ENCODE data around the gene REPIN1. TPM values are rescaled to one million over a fixed set of nuclear protein-coding genes. Genes with fewer than 3 reads are reported as not detected.

Gene REPIN1
- total RNA-seq, 4 donors from 2014 or later, result 66.8 to 143 (median 97.7) TPM

DNA sequence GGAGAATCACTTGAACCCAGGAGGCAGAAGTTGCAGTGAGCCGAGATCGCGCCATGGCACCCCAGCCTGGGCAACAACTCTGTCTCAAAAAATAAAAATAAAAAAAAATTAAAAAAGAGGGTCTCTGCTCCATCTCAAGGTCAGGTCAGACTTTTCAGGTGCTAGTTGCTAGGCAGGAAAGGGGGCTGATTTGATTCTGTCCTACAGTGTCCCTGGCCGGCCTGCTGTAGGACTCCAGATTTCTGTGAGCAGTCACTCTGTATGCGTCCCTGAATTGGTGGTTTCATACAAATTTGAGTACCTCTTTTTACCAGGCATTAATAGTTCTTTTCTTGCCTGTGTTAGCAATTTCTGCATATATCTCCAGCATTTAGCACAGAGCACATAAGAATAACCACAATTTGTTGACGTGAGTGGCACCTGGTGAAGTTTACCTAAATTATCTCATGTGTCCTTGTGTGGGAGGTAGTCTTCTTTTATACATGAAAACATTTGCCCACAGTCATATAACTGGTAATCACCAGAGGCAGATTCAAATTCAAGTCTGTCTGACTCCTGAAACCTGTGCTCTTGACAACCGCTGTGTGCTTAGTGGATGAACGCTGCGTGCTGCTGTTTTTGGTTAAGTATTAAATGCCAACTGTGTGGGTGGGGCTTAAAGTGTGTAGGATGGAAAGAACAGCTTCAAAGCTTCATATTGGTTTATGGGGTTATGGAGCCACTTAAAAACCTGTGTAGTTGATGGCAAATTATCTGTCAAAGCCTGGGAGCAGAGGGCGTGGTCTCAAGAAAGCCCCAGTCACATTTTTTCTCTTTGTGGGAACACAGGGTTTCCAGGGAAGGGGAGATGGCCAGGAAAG is 7.3 kb downstream of the REPIN1 start:
- TF ChIP-seq POLR2A (IDR thresholded peaks at IDR 0.05; ENCODE audit: low read depth), result no peak
- TF ChIP-seq, protein P1, sequence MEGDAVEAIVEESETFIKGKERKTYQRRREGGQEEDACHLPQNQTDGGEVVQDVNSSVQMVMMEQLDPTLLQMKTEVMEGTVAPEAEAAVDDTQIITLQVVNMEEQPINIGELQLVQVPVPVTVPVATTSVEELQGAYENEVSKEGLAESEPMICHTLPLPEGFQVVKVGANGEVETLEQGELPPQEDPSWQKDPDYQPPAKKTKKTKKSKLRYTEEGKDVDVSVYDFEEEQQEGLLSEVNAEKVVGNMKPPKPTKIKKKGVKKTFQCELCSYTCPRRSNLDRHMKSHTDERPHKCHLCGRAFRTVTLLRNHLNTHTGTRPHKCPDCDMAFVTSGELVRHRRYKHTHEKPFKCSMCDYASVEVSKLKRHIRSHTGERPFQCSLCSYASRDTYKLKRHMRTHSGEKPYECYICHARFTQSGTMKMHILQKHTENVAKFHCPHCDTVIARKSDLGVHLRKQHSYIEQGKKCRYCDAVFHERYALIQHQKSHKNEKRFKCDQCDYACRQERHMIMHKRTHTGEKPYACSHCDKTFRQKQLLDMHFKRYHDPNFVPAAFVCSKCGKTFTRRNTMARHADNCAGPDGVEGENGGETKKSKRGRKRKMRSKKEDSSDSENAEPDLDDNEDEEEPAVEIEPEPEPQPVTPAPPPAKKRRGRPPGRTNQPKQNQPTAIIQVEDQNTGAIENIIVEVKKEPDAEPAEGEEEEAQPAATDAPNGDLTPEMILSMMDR (IDR thresholded peaks at IDR 0.05), result no peak
- TF ChIP-seq EP300 (IDR thresholded peaks at IDR 0.05), result no peak
- no peak for TF ChIP-seq POLR2AphosphoS5 (IDR thresholded peaks at IDR 0.05)
- peak overlapping the region in 2 of 4 donors; percentile 16 to 96 for H3K27ac ChIP-seq (replicated peaks in 1 of 4)
- H3K4me3 ChIP-seq, result no peak overlapping the region
- H3K4me1 ChIP-seq, result peaks cover 40 to 54% (median 49%) of the 10 kb centered on the region in 4 donors
- intact Hi-C loops (cut with DNase I), result no loop called here
- H3K9me3 ChIP-seq, result no peaks in the 10 kb centered on the region
- peaks cover 19 to 39% (median 35%) of the 10 kb centered on the region in 4 donors for H3K36me3 ChIP-seq
- H3K27me3 ChIP-seq, result no peaks in the 10 kb centered on the region
- 94% methylated on average over 10 of the region's 10 CpGs for WGBS
- no peak for DNase-seq (ENCODE audit: extremely low spot score)

DNA sequence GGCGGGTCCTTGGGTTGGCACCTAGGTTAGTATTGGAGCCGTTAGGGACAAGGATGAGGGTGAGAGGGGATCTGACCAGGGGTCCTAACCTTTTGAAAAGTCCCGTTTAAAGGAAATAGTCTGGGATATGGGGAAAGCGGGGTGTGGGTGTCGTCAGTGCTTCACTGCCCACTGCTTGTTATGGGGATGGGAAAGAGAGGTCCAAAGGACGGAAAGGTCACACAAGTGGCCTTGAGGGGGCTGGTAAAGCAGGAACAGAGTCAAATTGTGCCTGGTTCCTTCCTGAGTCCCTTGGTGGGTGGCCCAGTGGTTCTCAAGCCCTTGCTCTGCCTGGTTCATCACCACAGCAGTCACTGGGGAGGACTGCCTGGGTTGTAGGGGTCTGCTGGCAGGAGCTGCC is 7.9 kb downstream of the REPIN1 start:
- no peak for DNase-seq (ENCODE audit: extremely low spot score)
- TF ChIP-seq, protein P1 (IDR thresholded peaks at IDR 0.05), result no peak
- TF ChIP-seq POLR2A (IDR thresholded peaks at IDR 0.05; ENCODE audit: low read depth) (no peak), POLR2AphosphoS5 (IDR thresholded peaks at IDR 0.05) (no peak), EP300 (IDR thresholded peaks at IDR 0.05) (no peak)
- 86% methylated on average over 6 of the region's 6 CpGs for WGBS
- Histone ChIP-seq H3K27ac (replicated peaks in 1 of 4) (peak overlapping the region in 3 of 4 donors; percentile 8 to 96 (median 16)), H3K4me1 (peaks cover 37 to 54% (median 48%) of the 10 kb centered on the region in 4 donors), H3K9me3 (no peaks in the 10 kb centered on the region), H3K4me3 (no peak overlapping the region), H3K27me3 (no peaks in the 10 kb centered on the region), H3K36me3 (peaks cover 14 to 32% (median 28%) of the 10 kb centered on the region in 4 donors)
- intact Hi-C loops (cut with DNase I), result no loop called here

DNA sequence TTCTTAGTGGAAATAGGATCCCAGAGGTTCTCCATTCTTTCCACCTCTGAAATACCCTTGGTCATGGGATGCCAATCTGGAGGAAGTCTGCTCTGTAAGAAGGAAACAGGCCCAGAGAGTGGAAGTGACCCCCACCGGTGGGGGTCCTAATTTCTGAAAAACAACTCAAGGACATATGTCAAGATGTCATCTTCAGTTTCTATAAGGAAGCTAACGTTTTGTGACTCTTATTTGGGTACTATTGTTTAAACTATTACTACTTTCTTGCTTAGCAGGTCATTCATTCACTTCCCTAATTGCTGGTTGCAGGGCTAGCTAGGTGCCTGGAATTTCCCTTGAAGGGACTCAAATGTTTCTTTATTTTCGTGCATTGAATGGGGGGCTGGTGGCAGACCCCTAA is 8.6 kb downstream of the REPIN1 start:
- Histone ChIP-seq H3K4me3 (no peak overlapping the region), H3K27me3 (no peaks in the 10 kb centered on the region), H3K36me3 (peaks cover 8 to 28% (median 22%) of the 10 kb centered on the region in 4 donors), H3K4me1 (peaks cover 37 to 54% (median 51%) of the 10 kb centered on the region in 4 donors), H3K27ac (replicated peaks in 1 of 4) (peak overlapping the region; percentile 28 to 96 (median 91)), H3K9me3 (no peaks in the 10 kb centered on the region)
- DNase-seq (ENCODE audit: extremely low spot score), result no peak
- intact Hi-C loops (cut with DNase I), result no loop called here
- TF ChIP-seq POLR2AphosphoS5 (IDR thresholded peaks at IDR 0.05) (no peak), EP300 (IDR thresholded peaks at IDR 0.05) (no peak), POLR2A (IDR thresholded peaks at IDR 0.05; ENCODE audit: low read depth) (no peak)
- TF ChIP-seq, protein P1 (IDR thresholded peaks at IDR 0.05), result no peak
- whole genome bisulfite sequencing, result 50% methylated on average over 3 of the region's 3 CpGs

DNA sequence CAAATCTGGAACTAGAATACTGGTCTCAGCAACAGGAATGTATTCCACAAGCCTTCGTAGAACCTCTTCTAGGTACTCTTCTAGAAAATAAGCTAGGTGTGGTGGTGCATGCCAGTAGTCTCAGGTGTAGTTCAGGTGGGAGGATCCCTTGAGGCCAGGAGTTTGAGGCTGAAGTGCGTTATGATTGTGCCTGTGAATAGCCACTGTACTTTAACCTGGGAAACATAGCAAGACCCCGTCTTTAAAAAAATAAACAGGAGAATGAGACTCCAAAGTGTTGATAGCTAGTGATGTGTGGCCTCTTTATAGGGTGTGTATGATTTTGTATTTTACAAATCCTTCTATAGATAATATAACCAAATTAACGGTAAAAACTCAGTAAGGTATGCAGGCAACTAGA is 9.0 kb downstream of the REPIN1 start:
- peaks cover 4 to 24% (median 18%) of the 10 kb centered on the region in 4 donors for H3K36me3 ChIP-seq
- H3K9me3 ChIP-seq, result no peaks in the 10 kb centered on the region
- 63% methylated on average over 4 of the region's 4 CpGs for WGBS
- H3K4me1 ChIP-seq, result peaks cover 36 to 54% (median 52%) of the 10 kb centered on the region in 4 donors
- no peak for DNase-seq (ENCODE audit: extremely low spot score)
- no peaks in the 10 kb centered on the region for H3K27me3 ChIP-seq
- intact Hi-C loops (cut with DNase I), result no loop called here
- H3K27ac ChIP-seq (replicated peaks in 1 of 4), result peak overlapping the region; percentile 91 to 96 (median 93)
- TF ChIP-seq EP300 (IDR thresholded peaks at IDR 0.05) (no peak), POLR2A (IDR thresholded peaks at IDR 0.05; ENCODE audit: low read depth) (no peak), POLR2AphosphoS5 (IDR thresholded peaks at IDR 0.05) (no peak)
- TF ChIP-seq, protein P1 (IDR thresholded peaks at IDR 0.05), result no peak
- H3K4me3 ChIP-seq, result no peak overlapping the region
